ENCODE measurements around the gene ROR2. TPM values are rescaled to one million over a fixed set of nuclear protein-coding genes. Genes with fewer than 3 reads are reported as not detected.

Gene ROR2
- total RNA-seq, 1 experiment from 2014 or later = 2.7 TPM

DNA sequence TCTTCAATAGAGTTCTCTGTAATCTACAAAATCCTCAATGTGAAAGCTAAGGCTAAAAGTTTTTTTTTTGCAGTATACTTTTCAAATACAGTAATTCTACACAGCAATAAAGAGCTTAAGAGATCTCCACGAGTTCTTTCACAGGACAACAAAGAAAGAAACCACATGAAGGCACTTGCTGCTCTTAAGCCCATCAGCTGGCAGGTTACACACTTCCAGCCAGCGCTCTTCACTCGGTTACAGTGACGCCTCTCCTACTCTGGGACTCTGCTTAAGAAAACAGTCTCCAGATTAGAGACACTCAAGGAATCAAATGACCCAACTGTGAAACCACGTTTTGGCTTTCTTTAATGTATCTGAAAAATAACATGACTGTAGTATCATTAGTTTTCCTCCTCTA, 85.0 kb downstream of the ROR2 start:
- no CpG with 5 or more reads among the region's 5 CpGs for whole genome bisulfite sequencing (ENCODE audit: extremely low coverage, insufficient read length, low lambda C conversion rate)
- no peaks in the 10 kb centered on the region for H3K4me1 ChIP-seq (ENCODE audit: insufficient read depth, low read length)
- no peak overlapping the region for H4K8ac ChIP-seq (replicated peaks; ENCODE audit: insufficient read length, low read depth, low read length)
- H3K27me3 ChIP-seq (ENCODE audit: insufficient read depth, low read length) = no peaks in the 10 kb centered on the region
- H3K23ac ChIP-seq (ENCODE audit: insufficient read length, low read depth, low read length) = no peak overlapping the region
- no peak overlapping the region for H2BK5ac ChIP-seq (ENCODE audit: insufficient read length, low read length)
- no peak overlapping the region for H3K4ac ChIP-seq (ENCODE audit: low read depth, low read length)
- H3K18ac ChIP-seq (ENCODE audit: insufficient read length, low read depth, low read length) = no peak overlapping the region
- H3K14ac ChIP-seq (ENCODE audit: insufficient read depth, low read length) = no peak overlapping the region
- no peak overlapping the region for H3K56ac ChIP-seq (ENCODE audit: insufficient read length, low read depth, low read length)
- no peaks in the 10 kb centered on the region for H3K9me3 ChIP-seq (ENCODE audit: control insufficient read depth, low read depth, low read length)
- H3K23me2 ChIP-seq (ENCODE audit: insufficient read length, low read depth, low read length, poor library complexity, severe bottlenecking) = no peaks in the 10 kb centered on the region
- no peak overlapping the region for H2BK120ac ChIP-seq (ENCODE audit: low read depth, low read length, poor library complexity, severe bottlenecking)
- H3K27me3 Mint-ChIP-seq (ENCODE audit: low read depth) = peaks cover 8% of the 10 kb centered on the region
- no peak overlapping the region for H3T11ph ChIP-seq (ENCODE audit: low read length)
- TF ChIP-seq, protein P1, sequence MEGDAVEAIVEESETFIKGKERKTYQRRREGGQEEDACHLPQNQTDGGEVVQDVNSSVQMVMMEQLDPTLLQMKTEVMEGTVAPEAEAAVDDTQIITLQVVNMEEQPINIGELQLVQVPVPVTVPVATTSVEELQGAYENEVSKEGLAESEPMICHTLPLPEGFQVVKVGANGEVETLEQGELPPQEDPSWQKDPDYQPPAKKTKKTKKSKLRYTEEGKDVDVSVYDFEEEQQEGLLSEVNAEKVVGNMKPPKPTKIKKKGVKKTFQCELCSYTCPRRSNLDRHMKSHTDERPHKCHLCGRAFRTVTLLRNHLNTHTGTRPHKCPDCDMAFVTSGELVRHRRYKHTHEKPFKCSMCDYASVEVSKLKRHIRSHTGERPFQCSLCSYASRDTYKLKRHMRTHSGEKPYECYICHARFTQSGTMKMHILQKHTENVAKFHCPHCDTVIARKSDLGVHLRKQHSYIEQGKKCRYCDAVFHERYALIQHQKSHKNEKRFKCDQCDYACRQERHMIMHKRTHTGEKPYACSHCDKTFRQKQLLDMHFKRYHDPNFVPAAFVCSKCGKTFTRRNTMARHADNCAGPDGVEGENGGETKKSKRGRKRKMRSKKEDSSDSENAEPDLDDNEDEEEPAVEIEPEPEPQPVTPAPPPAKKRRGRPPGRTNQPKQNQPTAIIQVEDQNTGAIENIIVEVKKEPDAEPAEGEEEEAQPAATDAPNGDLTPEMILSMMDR (conservative IDR thresholded peaks at IDR 0.05) = no peak
- no peak overlapping the region for H3K4me3 Mint-ChIP-seq
- no peak for DNase-seq
- peaks cover 8 to 11% of the 10 kb centered on the region in 2 experiments for H3K4me1 Mint-ChIP-seq
- H4K5ac ChIP-seq (ENCODE audit: insufficient read length, low read depth, low read length) = no peak overlapping the region
- no peak overlapping the region for H2AK5ac ChIP-seq (ENCODE audit: insufficient read length, low read length)
- no peak overlapping the region for H3K4me2 ChIP-seq (ENCODE audit: insufficient read depth, insufficient read length, low read length)
- no peak overlapping the region for H2AFZ ChIP-seq (ENCODE audit: low read length)
- no peak overlapping the region for H2BK12ac ChIP-seq (ENCODE audit: insufficient read length, low read depth, low read length)
- H2BK20ac ChIP-seq (ENCODE audit: low read depth, low read length, poor library complexity, severe bottlenecking) = no peak overlapping the region
- H3K9me3 Mint-ChIP-seq = peaks cover 5 to 12% of the 10 kb centered on the region in 2 experiments; a peak in 4 of 5 replicates
- H3K27ac Mint-ChIP-seq = no peak overlapping the region
- no peaks in the 10 kb centered on the region for H3K79me1 ChIP-seq (ENCODE audit: insufficient read depth, low read depth, low read length, poor library complexity, severe bottlenecking)
- H3K79me2 ChIP-seq (ENCODE audit: insufficient read depth, low read length) = no peaks in the 10 kb centered on the region
- no peak overlapping the region for H2BK15ac ChIP-seq (ENCODE audit: low read depth, low read length)
- H3K36me3 Mint-ChIP-seq (ENCODE audit: insufficient read depth in 1 of 3, low read depth in 3 of 3) = peaks cover 0 to 8% (median 4%) of the 10 kb centered on the region in 3 experiments; a peak in 5 of 7 replicates
- H4K91ac ChIP-seq (ENCODE audit: insufficient read length, low read depth, low read length) = no peak overlapping the region
- H3K27ac ChIP-seq (ENCODE audit: insufficient read length, low read depth, low read length) = no peak overlapping the region
- no peak overlapping the region for H3K9ac ChIP-seq (ENCODE audit: extremely low read depth, insufficient read length, low read length)
- no peaks in the 10 kb centered on the region for H4K20me1 ChIP-seq (ENCODE audit: control insufficient read depth, insufficient read depth, insufficient read length)
